Activated CD4-positive, alpha-beta T cell treated with anti-CD3 and anti-CD28 coated beads for 48 hours (primary cell): ENCODE measurements around the gene LDAH.

ENCODE experiments used
- DNase-seq: peaks from one replicate; pipeline ENCODE4 v3.0.0-alpha.2; 2020

The LDAH gene

GRCh38 chr2:20649976-20650375 lies 172.9 kb downstream of the LDAH start:
- DNase-seq = no peak

GRCh38 chr2:20649576-20649975 lies 173.3 kb downstream of the LDAH start:
- DNase-seq = no peak

- no peak for DNase-seq
These were observed 174.1 kb downstream of the LDAH start for GRCh38 chr2:20648831-20649230.

GRCh38 chr2:20648206-20648605 lies 174.7 kb downstream of the LDAH start:
- no peak for DNase-seq

GRCh38 chr2:20647738-20648137 lies 175.2 kb downstream of the LDAH start:
- DNase-seq = no peak

- DNase-seq = no peak
These were observed 175.7 kb downstream of the LDAH start for GRCh38 chr2:20647211-20647610.

- DNase-seq = no peak
These were observed 176.5 kb downstream of the LDAH start for GRCh38 chr2:20646446-20646845.

- DNase-seq = no peak
These were observed 177.1 kb downstream of the LDAH start for GRCh38 chr2:20645761-20646160.

GRCh38 chr2:20645301-20645701 lies 177.6 kb downstream of the LDAH start:
- no peak for DNase-seq

- no peak for DNase-seq
These were observed 179.1 kb downstream of the LDAH start for GRCh38 chr2:20643826-20644225.

GRCh38 chr2:20643060-20643459 lies 179.8 kb downstream of the LDAH start:
- no peak for DNase-seq

- peak; percentile 83 for DNase-seq
These were observed 180.6 kb downstream of the LDAH start for GRCh38 chr2:20642055-20642971.

GRCh38 chr2:20641123-20641985 lies 181.5 kb downstream of the LDAH start:
- no peak for DNase-seq

- DNase-seq = no peak
These were observed 182.3 kb downstream of the LDAH start for GRCh38 chr2:20640411-20641122.

GRCh38 chr2:20638646-20639430 lies 184.1 kb downstream of the LDAH start:
- no peak for DNase-seq

GRCh38 chr2:20638014-20638413 lies 184.9 kb downstream of the LDAH start:
- DNase-seq = no peak

- DNase-seq = no peak
These were observed 185.8 kb downstream of the LDAH start for GRCh38 chr2:20637147-20637546.

- DNase-seq = peak; percentile 74
These were observed 187.0 kb downstream of the LDAH start for GRCh38 chr2:20635675-20636584.

GRCh38 chr2:20635113-20635510 lies 187.8 kb downstream of the LDAH start:
- DNase-seq = no peak

GRCh38 chr2:20634507-20635112 lies 188.3 kb downstream of the LDAH start:
- DNase-seq = no peak
